AG09309 (cell line): ENCODE data around the gene KLHDC9.

Experiments
- DNase-seq: peaks from one replicate; pipeline ENCODE4 v3.0.0-alpha.2; 2010; ENCODE audit warnings: low read depth
- H3K4me3 ChIP-seq: 2 replicates; pipeline ENCODE4 v1.5.1; 2011; ENCODE audit warnings: mild to moderate bottlenecking, low read depth, low read length, moderate library complexity; ENCODE audit not compliant: control insufficient read depth
- CTCF ChIP-seq: IDR thresholded peaks from 2 replicates; pipeline ENCODE4 v1.5.1; 2011; ENCODE audit warnings: mild to moderate bottlenecking, low read depth, low read length, inconsistent platforms; ENCODE audit not compliant: insufficient read depth, control insufficient read depth; ENCODE audit errors: missing control alignments

Gene KLHDC9

GRCh38 chr1:161137881-161138280, 39.7 kb downstream of the KLHDC9 start:
- DNase-seq: no peak
- no peak for TF ChIP-seq CTCF
- no peak overlapping the region for H3K4me3 ChIP-seq

DNA sequence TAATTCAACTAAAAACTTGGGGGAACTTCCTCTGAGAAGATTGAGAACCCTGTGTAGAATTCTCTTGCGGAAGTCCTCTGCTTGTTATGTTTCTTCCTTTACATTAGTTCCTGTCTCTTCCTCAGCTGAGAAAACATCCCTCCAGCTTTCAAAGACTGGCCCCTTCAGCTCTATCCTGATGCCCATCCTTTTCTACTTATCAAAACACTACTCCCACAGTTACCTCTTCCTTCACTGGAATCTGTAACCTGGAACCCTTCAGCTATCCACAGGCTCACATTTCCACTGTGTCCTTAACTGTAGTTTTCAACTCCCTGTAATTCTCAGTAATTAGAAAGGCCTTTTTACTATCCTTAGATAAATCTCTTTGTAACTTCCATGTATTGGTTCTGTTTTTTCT, 40.3 kb downstream of the KLHDC9 start:
- TF ChIP-seq CTCF: no peak
- no peak for DNase-seq
- H3K4me3 ChIP-seq: no peak overlapping the region

DNA sequence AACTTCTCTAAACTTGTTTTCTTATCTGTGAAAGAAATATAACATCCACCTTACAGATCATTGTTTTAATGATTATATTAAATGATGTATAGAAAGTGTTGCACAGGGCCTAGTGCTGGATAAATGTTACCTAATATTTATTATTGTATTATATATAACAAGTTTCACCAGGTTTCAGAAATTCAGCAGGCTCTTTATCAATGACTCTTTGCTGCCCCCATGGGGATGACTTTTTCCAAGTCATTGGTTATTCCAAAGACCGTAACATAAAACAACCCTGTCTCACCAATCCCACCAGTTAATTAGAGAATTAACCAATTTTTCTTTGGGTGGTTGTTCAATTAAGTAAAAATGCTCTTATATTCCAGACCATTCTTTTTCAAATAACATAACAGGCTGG, 41.6 kb downstream of the KLHDC9 start:
- no peak overlapping the region for H3K4me3 ChIP-seq
- TF ChIP-seq CTCF: peak; percentile 52
- no peak for DNase-seq

- H3K4me3 ChIP-seq: no peak overlapping the region
- no peak for TF ChIP-seq CTCF
- no peak for DNase-seq
Observed at GRCh38 chr1:161140755-161141400, 42.7 kb downstream of the KLHDC9 start.

DNA sequence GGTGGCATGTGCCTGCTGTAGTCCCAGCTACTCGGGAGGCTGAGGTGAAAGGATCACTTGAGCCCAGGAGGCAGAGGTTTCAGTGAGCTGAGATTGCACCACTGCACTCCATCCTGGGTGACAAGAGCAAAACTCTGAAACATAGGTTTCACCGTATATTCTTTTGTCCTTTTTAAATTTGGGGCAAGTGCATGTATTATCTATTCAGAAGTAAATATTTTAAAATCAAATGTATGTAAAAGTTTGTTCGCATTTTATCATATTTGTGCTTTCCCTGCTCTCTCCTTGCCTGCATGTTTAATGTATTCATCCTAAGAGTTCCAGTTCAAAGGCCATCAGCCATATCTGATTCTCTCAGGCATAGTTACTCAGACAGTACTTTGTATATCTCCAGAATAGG, 47.7 kb downstream of the KLHDC9 start:
- no peak for TF ChIP-seq CTCF
- H3K4me3 ChIP-seq: no peak overlapping the region
- DNase-seq: no peak
